Stimulated activated naive CD8-positive, alpha-beta T cell treated with anti-CD3 and anti-CD28 coated beads, Interleukin-15, amount 100 ng/mL, for 72 hours (primary cell): ENCODE measurements around the gene UBAP1.
"Not testable (repeated sequence)": the region's sequence is repeated elsewhere in the genome, so short reads cannot be mapped to it uniquely, and the experiment has no call there.

Source experiments
- ATAC-seq: fragments of 150-1000 bp; cut with Tn5 transposase; 2 replicates; pipeline ENCODE4 v1.10.0; 2021; ENCODE audit warnings: mild to moderate bottlenecking, moderate library complexity
- DNase-seq, 2 donors: peaks; one replicate each; pipeline ENCODE4 v3.0.0; 2021 to 2022
- H3K27ac Mint-ChIP-seq, 2 donors: one replicate each; pipeline ENCODE4 v1.8.0; 2022; ENCODE audit warnings: mild to moderate bottlenecking in 2 of 2, mixed read lengths in 2 of 2, moderate library complexity in 2 of 2
- H3K27me3 Mint-ChIP-seq: one replicate; pipeline ENCODE4 v1.8.0; 2022; ENCODE audit warnings: mixed read lengths
- H3K4me1 Mint-ChIP-seq: one replicate; pipeline ENCODE4 v1.8.0; 2022; ENCODE audit warnings: mild to moderate bottlenecking, mixed read lengths
- H3K4me3 Mint-ChIP-seq, 2 donors: one replicate each; pipeline ENCODE4 v1.8.0; 2022; ENCODE audit warnings: mild to moderate bottlenecking in 2 of 2, mixed read lengths in 2 of 2, moderate library complexity in 1 of 2
- H3K9me3 Mint-ChIP-seq, 2 donors: one replicate each; pipeline ENCODE4 v1.8.0; 2022; ENCODE audit warnings: mixed read lengths in 2 of 2

The UBAP1 gene

DNA sequence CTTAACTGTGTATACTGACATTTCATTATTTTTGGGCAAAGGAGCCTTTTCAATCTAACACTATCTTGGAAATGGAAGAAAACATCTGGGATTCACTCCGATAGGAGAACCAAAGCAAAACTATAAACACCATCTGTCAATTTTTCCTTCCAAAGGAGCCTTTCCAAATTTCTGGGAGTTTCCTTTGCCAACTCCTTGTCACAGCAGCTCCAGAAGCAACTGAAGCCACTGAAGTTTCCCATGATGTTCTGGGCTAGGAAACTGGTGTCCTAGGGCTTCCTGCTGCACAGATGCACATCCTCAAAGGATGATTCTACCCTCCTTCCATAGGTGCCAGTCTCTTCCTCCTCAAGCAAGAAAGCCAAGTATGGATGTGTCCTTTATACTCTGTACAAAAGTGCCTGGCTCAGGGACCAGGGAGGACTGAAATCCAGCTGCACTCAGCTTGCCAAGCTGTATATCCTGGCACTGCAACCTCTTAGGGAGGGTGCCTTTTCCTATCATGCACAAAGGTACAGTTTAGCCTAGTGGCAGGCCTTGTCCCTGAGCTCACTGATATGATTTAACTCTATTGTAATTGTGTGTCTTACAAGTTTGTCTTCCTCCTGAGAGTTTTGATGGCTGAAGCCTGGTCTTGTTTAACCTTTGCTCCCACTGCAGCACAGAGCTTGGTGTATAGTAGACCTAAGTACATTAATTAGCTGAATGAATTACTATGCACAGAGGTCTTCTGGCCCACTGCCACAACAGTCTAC, 8.4 kb upstream of the UBAP1 start:
- Mint-ChIP-seq H3K27me3 (no peaks in the 10 kb centered on the region), H3K27ac (no peak overlapping the region), H3K4me3 (no peak overlapping the region), H3K9me3 (no peaks in the 10 kb centered on the region), H3K4me1 (peaks cover 12% of the 10 kb centered on the region)
- ATAC-seq (no peak), DNase-seq (no peak)

- H3K4me3 Mint-ChIP-seq, result peak overlapping the region; percentile 70 to 81
- H3K27me3 Mint-ChIP-seq, result no peaks in the 10 kb centered on the region
- peak; percentile 82 for ATAC-seq
- H3K4me1 Mint-ChIP-seq, result peaks cover 22% of the 10 kb centered on the region
- peak in 1 of 2 donors; percentile 27 for DNase-seq
- H3K27ac Mint-ChIP-seq, result peak overlapping the region; percentile 80 to 94
- no peaks in the 10 kb centered on the region for H3K9me3 Mint-ChIP-seq
These were observed 6.9 kb upstream of the UBAP1 start for GRCh38 chr9:34171753-34172535.

GRCh38 chr9:34176089-34176488, 2.8 kb upstream of the UBAP1 start:
- Mint-ChIP-seq H3K9me3 (no peaks in the 10 kb centered on the region), H3K4me3 (no peak overlapping the region), H3K4me1 (peaks cover 27% of the 10 kb centered on the region), H3K27me3 (no peaks in the 10 kb centered on the region), H3K27ac (no peak overlapping the region)
- ATAC-seq (no peak), DNase-seq (no peak)

DNA sequence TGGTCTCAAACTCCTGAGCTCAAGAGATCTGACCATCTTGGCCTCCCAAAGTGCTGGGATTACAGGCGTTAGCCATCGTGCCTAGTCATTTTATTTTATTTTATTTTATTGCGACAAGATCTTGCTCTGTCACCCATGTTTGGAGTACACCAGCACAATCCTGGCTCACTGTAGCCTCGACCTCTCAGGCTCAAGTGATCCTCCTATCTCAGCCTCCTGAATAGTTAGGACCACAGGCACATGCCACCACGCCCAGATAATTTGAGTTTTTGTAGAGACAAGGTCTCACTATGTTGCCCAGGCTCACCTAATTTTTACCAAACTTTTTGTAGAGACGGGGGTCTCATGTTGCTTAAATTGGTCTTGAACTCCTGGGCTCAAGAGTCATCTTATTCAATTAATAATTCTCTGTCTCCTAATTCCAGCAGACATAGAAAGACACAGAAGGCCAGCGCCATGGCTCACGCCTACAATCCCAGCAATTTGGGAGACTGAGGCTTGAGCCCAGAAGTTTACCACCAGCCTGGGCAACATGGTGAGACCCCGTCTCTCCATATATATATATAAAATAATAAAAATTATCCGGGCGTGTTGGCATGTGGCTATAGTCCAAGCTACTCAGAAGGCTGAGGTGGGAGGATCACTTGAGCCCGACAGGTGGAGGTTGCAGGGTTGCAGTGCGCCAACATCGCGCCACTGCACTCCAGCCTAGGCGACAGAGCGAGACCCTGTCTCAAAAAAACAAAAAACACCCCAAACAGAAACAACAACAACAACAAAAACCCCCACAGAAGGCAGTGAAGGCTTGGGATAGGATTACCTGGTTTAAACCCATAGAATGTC, 1.0 kb upstream of the UBAP1 start:
- no peaks in the 10 kb centered on the region for H3K9me3 Mint-ChIP-seq
- H3K4me1 Mint-ChIP-seq, result peaks cover 22% of the 10 kb centered on the region
- H3K27ac Mint-ChIP-seq, result peak overlapping the region; percentile 95 to 99
- no peak for ATAC-seq
- peak overlapping the region; percentile 92 to 94 for H3K4me3 Mint-ChIP-seq
- DNase-seq, result no peak
- no peaks in the 10 kb centered on the region for H3K27me3 Mint-ChIP-seq

DNA sequence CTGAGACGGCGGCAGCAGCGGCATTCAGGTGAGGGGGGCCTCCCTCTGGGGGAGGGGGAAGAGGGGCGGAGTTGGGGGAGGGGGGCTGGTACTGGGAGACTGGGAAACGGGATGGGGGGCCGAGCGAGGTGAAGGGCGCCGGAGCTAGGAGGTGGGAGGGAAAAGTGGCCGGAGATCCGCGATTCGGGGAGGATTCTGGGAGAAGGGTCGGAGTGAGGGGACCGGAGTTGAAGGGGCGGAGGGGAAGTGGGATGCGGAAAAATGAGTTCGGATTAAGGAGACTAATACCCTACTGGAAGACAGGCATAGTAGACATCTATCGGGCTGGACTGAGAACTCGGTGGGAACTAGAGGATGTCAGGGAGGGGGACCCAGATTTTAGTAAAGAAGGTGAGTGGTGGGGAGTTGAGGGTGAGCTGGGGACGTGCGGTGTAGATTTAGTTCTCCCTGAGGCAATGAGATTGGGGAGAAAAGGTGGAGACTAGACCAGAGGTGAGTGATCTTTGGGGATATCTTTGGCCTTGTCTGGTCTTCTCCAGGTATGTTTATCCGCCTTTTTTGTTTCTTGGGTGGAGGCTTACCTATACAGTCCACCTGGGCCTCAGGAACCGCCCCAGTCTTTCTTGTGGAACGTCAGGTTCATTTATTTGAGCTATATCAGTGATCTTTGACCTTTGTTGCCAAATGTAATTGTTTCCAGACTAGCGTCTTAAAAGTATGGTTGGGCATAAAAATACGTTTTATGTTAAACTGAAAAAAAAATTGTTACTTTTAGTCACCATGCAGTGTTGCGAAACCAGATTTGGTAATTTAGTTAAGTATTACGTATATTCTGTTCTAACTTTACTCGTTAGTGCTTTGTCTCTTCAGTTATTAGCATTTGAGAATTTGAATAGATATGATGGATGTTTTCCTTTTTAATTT, 632 bp downstream of the UBAP1 start:
- no peak for ATAC-seq
- Mint-ChIP-seq H3K4me3 (peak overlapping the region; percentile 92 to 94), H3K27ac (peak overlapping the region; percentile 95 to 99), H3K27me3 (no peaks in the 10 kb centered on the region), H3K4me1 (peaks cover 22% of the 10 kb centered on the region), H3K9me3 (no peaks in the 10 kb centered on the region)
- DNase-seq, result no peak

GRCh38 chr9:34185778-34186551, 7.1 kb downstream of the UBAP1 start:
- Mint-ChIP-seq H3K27me3 (no peaks in the 10 kb centered on the region), H3K4me1 (peaks cover 54% of the 10 kb centered on the region), H3K9me3 (no peaks in the 10 kb centered on the region), H3K4me3 (no peak overlapping the region), H3K27ac (peak overlapping the region in 1 of 2 donors; percentile 81)
- ATAC-seq, result peak; percentile 100
- DNase-seq, result peak in 1 of 2 donors; percentile 21

- DNase-seq (no peak), ATAC-seq (no peak)
- Mint-ChIP-seq H3K27me3 (no peaks in the 10 kb centered on the region), H3K4me3 (no peak overlapping the region), H3K27ac (no peak overlapping the region), H3K9me3 (no peaks in the 10 kb centered on the region), H3K4me1 (peaks cover 59% of the 10 kb centered on the region)
These were observed 9.0 kb downstream of the UBAP1 start for GRCh38 chr9:34187891-34188240.

DNA sequence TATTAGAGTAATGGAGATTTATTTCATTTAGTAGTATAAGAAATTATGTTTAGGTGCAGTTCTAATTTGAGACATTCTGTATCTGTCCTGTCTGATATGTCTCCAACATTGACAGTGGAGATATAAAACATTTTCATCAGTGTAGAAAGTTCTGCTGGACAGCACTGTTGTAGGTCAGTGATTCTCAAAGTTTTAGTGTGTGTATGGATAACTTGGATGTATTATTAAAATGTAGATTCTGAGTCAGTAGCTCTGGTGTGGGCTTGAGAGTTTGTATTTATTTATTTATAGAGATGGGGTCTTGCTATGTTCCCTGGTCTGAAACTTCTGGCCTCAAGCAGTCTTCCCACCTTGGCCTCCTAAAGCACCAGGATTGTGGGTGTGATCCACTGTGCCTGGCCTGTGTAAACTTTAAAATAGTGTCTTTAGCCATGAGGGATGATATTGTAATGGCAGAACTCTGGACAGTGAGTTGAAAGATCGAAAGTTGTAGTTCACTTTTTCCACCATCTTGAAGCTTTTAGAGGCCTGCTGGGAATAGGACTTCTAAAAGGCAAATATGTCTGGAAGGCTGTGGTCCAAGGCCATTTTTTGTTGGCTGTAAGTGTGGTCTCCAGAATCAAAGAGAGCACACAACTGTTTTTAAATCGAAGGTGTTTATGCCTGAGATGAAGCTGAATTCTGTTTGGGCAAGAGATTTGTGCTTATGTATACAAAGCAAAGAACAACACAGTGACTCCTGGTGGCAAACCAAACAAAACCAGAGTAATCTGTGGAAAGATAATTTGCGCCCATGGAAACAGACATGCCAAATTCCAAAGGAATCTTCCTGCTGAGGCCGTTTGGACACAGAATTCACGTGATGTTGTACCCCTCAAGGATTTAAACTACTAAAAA, 12.4 kb downstream of the UBAP1 start:
- Mint-ChIP-seq H3K4me1 (peaks cover 65% of the 10 kb centered on the region), H3K27me3 (no peaks in the 10 kb centered on the region), H3K9me3 (no peaks in the 10 kb centered on the region), H3K4me3 (no peak overlapping the region), H3K27ac (peak overlapping the region; percentile 73 to 86)
- DNase-seq (no peak), ATAC-seq (no peak)

DNA sequence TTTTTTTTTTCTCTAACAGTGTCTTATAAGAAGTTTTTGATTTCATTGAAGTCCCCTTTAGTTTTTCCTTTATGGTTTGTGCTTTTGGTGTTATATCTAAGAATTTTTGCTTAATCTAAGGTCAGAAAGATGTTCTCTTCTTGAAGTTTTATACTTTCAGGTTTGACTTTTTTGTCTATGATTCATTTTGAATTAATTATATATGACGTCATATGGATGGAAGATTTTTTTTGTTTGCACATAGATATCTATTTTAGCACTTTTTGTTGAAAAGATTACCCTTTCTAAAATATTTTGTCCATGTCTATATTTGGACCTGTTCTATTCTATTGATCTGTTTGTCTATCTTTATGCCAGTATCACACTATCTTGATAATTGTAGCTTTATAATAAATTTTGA, 16.3 kb downstream of the UBAP1 start:
- no peaks in the 10 kb centered on the region for H3K27me3 Mint-ChIP-seq

GRCh38 chr9:34197286-34197685, 18.4 kb downstream of the UBAP1 start:
- H3K4me3 Mint-ChIP-seq, ATAC-seq, H3K27ac Mint-ChIP-seq, DNase-seq, H3K27me3 Mint-ChIP-seq, H3K9me3 Mint-ChIP-seq: not testable (repeated sequence)
- peaks cover 57% of the 10 kb centered on the region for H3K4me1 Mint-ChIP-seq

More for the DNA sequence above, 16.3 kb downstream of the UBAP1 start:
- Mint-ChIP-seq H3K4me1 (peaks cover 57% of the 10 kb centered on the region), H3K4me3 (no peak overlapping the region), H3K9me3 (no peaks in the 10 kb centered on the region), H3K27ac (no peak overlapping the region)
- no peak for DNase-seq
- ATAC-seq, result no peak

DNA sequence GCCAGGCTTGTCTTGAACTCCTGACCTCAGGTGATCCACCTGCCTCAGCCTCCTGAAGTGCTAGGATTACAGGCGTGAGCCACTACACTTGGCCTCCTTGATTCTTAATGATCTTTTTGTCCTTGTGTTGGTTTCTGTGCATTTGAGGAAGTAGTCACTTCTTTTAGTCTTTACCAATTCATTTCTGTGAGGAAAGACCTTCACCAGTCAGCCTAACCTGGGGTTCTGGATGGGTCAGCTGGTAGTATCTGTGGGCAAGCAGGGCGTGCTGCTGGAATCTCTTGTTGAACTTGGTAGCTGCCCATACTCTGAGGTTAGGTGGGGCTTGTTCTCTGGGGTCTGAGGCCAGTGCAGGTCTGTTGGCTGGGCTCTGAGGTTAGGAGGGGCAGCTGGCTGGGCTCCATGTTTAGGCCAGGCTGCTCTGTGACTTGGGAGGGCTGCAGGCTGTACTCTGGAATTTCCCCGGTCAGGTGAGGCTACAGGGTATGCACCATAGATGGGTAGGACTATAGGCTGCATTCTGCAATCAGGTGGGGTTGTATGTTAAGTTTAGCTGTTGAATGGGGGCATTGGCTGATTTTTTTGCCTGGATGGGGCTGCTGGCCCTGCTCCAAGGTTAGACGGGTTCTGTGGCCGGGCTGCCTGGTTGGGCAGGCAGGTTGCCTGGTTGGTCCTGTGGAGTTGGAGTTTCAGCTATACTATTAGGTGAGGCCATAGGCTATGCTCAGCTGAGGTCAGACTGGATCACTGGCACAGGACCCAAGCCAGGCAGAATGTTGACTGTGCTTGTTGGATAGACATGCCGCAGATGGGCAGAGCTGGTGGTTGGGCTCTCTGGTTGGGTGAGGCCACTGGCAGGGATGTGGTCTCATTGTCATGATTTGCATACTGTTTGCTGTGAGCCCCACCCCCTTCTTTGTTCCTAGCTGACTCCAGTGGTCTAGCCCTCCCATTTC, 19.2 kb downstream of the UBAP1 start:
- no peaks in the 10 kb centered on the region for H3K9me3 Mint-ChIP-seq
- H3K27me3 Mint-ChIP-seq, result no peaks in the 10 kb centered on the region
- peak overlapping the region in 1 of 2 donors; percentile 75 for H3K27ac Mint-ChIP-seq
- no peak overlapping the region for H3K4me3 Mint-ChIP-seq
- H3K4me1 Mint-ChIP-seq, result peaks cover 53% of the 10 kb centered on the region
- ATAC-seq (no peak), DNase-seq (no peak)

- H3K27ac Mint-ChIP-seq, result no peak overlapping the region
- ATAC-seq, result no peak
- no peak for DNase-seq
- no peaks in the 10 kb centered on the region for H3K9me3 Mint-ChIP-seq
- peaks cover 50% of the 10 kb centered on the region for H3K4me1 Mint-ChIP-seq
- H3K4me3 Mint-ChIP-seq, result no peak overlapping the region
- H3K27me3 Mint-ChIP-seq, result no peaks in the 10 kb centered on the region
These were observed 21.2 kb downstream of the UBAP1 start for GRCh38 chr9:34200092-34200491.
